Non-pigmented ciliary epithelial cell (primary cell): ENCODE measurements around the gene GET4.

Experiments used
- DNase-seq: peaks from one replicate; pipeline ENCODE4 v3.0.0-alpha.2; 2010; ENCODE audit warnings: low read depth

Gene GET4

GRCh38 chr7:876077-876971 lies at the start of gene GET4:
TSS of gene GET4 (plus strand) at chr7:876554. CDS start at chr7:876646, 92 bp downstream.
- DNase-seq = peak; percentile 56

- no peak for DNase-seq
These were observed 47.4 kb upstream of the GET4 start for GRCh38 chr7:828793-829561.

GRCh38 chr7:830069-830468 lies 46.3 kb upstream of the GET4 start:
- DNase-seq = no peak

DNA sequence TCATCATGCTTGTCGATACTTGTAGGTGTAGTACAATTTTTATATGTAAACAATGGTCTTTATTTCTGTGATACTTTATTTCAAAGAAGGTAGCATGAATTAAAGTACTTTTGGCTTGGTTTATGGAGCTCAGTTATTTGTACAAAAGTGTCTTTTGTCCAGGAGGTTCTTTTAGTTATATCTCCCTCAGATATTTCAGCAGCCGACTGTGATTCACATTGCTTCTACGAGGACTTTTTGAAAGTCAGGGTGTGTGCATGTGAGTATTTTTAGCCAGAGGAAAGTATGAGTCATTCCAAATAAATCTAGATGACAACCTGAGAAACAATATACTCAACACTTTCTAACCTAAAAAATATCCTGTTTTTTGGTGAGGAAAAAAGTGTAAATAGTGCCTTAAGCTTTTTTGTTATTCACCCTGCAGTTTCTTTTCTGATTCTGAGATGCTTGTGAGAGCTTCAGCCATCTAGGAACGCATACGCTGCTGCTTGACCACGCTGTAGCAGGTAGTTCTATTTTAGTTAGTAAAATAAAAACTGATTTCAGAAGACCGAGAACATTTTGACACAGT lies 44.7 kb upstream of the GET4 start:
- no peak for DNase-seq

DNA sequence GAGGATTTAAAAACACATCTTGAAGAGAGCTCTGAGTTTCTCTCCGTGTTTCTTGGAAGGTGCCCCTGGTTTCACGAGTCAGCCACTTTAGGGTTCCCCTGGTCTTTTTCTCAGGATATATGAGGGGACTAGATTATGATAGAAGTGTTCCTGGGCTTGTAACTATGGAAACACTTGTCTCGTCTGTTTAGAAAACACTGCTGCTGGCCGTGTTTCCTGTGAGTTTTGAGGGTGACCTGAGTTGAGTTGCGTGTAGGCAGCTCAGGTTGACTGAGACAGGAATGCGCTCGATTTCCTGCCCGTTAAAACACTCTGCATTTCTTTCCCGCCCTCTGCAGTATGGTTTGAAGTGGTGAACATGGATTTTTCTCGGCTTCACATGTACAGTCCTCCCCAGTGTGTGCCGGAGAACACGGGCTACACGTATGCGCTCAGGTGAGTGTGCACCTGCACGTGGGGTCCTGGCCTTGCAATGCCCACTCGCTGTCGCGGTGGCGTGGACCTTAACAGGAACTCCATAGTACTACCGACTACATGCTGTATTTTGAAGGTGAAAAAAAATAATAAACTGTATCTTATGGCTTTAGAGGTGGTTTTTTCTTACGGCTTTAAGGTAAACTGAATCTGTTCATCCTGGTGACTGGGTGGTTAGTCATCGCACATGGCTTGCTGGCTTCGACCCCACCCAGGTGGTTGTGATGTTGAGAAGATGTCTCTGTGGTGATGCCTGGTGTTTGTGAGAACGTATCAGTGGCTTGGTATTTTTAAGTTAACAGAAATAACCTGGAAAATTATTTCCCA lies 44.0 kb upstream of the GET4 start, which contains the start of gene SUN1:
Gene SUN1, plus strand, starts transcription at position 310 of the 801 bp plus-strand sequence. Its CDS starts 49 bp downstream, at position 359.
- no peak for DNase-seq

DNA sequence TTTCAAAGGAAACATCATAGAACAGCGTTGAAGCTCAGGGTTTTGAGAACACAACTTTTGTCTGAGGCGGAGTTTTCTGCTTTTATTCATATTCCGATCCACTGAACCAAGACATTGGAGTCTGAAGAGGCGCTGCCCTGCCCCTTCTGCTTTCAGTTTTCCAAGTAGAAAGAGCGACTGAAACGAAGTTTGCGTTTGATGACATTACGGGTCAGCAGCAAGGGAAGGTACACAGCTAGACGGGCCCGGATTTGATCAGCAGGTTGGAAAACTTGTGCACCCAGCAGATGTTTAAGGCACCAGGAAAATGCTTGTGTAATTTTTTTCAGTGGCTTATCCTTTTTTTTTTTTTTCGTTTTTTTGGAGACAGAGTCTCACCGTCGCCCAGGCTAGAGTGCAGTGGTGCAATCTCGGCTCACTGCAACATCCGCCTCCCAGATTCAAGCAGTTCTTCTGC lies 43.4 kb upstream of the GET4 start:
- DNase-seq = no peak

DNA sequence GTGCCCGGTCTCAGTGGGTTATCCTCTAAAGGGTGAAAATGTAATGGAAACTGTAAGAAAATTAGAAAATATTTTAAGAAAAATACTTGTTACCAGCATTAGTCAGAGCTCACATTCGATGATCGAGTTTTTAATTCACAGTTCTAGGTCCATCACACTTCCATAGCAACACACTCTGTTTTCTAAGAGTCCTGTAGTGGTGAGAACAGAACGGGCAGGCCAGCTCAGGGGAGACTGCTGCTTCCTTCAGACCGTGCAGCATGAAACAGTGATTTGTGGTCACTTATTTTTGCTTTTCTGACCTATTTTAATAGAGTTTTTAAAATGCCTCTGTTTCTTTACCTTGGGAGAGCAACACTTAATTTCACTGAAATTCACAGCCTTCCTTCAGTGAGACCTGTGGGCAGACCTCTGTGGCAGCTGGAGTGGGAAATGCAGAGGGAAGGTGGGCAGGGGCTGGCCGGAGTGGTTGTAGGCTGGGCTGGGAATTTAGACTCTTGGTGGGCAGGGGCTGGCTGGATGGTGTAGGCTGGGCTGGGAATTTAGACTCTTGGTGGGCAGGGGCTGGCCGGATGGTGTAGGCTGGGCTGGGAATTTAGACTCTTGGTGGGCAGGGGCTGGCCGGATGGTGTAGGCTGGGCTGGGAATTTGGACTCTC lies 42.6 kb upstream of the GET4 start:
- no peak for DNase-seq

DNA sequence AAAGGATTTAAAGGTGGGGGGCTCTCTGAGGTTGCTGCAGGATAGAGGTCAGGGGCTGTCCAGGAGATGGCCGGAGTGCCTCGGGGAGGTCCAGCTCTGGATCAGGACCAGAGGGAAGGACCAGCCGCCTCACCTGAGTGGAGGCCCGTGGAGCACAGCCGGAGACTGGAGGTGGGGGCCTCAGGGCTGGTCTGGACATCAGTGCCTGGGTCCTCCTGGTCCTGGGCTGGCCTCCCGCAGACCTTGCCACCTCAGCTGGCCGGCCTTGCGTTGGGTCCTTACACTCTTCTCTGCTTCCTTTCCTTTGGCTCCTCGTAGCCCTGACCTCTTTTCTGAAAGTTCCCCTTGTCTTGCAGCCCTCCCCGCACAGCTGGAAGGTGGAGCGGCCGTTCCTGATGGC lies 42.1 kb upstream of the GET4 start:
- no peak for DNase-seq

GRCh38 chr7:835021-835420 lies 41.3 kb upstream of the GET4 start:
- no peak for DNase-seq

GRCh38 chr7:835485-836401 lies 40.6 kb upstream of the GET4 start:
- no peak for DNase-seq

GRCh38 chr7:836429-836828 lies 39.9 kb upstream of the GET4 start:
- DNase-seq = no peak

- DNase-seq = no peak
These were observed 39.4 kb upstream of the GET4 start for GRCh38 chr7:837001-837400.

- DNase-seq = no peak
These were observed 36.3 kb upstream of the GET4 start for GRCh38 chr7:840001-840600.

DNA sequence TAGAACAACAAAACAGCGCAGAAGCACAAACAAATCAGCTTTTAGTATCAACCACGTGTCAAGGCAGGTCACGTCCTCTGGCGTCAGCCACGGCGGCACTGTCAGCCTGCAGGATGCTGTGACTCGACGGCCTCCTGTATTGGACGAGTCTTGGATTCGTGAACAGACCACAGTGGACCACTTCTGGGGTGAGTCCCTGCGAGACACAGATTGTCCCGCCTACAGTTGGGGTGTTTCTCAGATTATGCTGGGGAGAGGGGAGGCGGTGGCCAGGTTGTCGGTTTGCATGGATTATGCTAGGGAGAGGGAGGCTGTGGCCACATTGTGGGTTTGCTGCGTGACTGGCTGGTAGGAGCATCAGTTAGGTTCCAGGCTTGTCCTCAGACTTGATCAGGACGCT lies 34.4 kb upstream of the GET4 start:
- DNase-seq = no peak

- no peak for DNase-seq
These were observed 33.8 kb upstream of the GET4 start for GRCh38 chr7:842431-843031.

DNA sequence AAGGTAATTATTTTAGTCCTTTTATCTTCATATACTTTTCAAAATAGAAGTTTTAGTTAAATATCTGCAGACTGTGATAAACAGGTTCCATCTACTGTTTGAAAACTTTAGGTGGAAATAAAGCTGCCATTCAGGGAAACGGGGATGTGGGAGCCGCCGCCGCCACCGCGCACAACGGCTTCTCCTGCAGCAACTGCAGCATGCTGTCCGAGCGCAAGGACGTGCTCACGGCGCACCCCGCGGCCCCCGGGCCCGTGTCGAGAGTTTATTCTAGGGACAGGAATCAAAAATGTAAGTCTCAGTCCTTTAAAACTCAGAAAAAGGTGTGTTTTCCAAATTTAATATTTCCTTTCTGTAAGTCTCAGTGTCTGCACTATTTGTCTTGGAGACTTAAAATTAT lies 33.1 kb upstream of the GET4 start:
- no peak for DNase-seq

DNA sequence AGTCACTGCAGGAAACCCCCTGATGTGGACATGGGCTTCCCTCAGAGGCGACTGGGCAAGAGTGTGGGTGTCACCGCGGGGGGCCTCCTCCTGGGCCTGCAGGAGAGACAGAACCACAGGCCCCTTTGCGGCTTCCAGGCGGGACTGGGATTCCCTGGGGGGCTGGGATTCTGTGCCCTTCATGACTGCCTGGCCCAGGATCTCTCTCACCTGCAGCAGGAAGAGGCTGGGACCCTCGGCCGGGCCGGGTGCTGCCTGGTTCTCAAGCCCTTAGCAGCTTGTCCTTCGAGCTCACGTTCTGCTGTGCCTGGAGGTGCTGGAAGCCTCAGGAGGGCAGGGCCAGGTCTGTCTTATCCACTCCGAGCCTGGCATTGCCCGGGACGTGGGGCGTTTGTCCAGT lies 32.3 kb upstream of the GET4 start:
- no peak for DNase-seq

DNA sequence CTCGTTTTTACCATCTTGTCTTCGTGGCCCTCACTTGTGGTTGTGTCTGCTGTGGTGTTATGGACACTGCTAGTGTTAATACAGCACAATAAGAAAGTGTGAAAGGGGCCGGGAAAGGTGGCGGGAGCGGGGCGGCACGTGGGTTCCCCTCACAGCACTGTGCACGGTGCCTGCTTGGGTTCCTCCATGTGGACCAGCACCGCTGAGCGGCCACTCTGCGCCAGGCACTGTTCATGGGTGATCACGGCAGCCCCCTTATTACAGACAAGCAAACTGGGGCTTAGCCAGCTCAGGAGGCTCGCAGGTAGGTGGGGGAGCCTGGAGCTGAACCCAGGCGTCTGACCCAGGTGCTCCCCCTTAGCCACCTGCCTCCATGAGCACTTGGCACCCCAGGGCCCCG lies 31.8 kb upstream of the GET4 start:
- DNase-seq = no peak

- no peak for DNase-seq
These were observed 31.3 kb upstream of the GET4 start for GRCh38 chr7:845091-845490.
